Fibroblast of lung (primary cell): ENCODE results near the gene NYNRIN. TPM values are rescaled to one million over a fixed set of nuclear protein-coding genes. Genes with fewer than 3 reads are reported as not detected.

ENCODE experiments used
- DNase-seq, 2 donors: peaks; one replicate each; pipeline versions ENCODE4 v3.0.0 to v3.0.0-alpha.2; 2010; ENCODE audit warnings: low read depth in 2 of 2
- H2AFZ ChIP-seq: 2 replicates; pipeline ENCODE4 v1.5.1; 2012; ENCODE audit warnings: low read length, control low read depth, inconsistent platforms
- H3K27ac ChIP-seq: 2 replicates; pipeline ENCODE4 v1.5.1; 2011; ENCODE audit warnings: low read length, control low read depth; ENCODE audit not compliant: insufficient read depth
- H3K27me3 ChIP-seq: 2 replicates; pipeline ENCODE4 v1.5.1; 2011; ENCODE audit warnings: mild to moderate bottlenecking, low read length; ENCODE audit not compliant: control insufficient read depth, insufficient read depth
- H3K36me3 ChIP-seq: 2 replicates; pipeline ENCODE4 v1.5.1; 2011; ENCODE audit warnings: low read length; ENCODE audit not compliant: control insufficient read depth, insufficient read depth
- H3K4me1 ChIP-seq: 2 replicates; pipeline ENCODE4 v1.5.1; 2011; ENCODE audit warnings: low read length; ENCODE audit not compliant: control insufficient read depth, insufficient read depth; ENCODE audit errors: extremely low read depth
- H3K4me2 ChIP-seq: 2 replicates; pipeline ENCODE4 v1.5.1; 2011; ENCODE audit warnings: low read length, control low read depth; ENCODE audit not compliant: insufficient read depth; ENCODE audit errors: extremely low read depth
- H3K4me3 ChIP-seq, 4 experiments: fragments of 200-600 bp in 1 of 4; sonication (generic) in 1 of 4; replicated peaks in 1 of 4; 2 replicates each; pipeline ENCODE4 v1.5.1; 2011 to 2016; ENCODE audit warnings: low read length in 4 of 4, low read depth in 3 of 4, mild to moderate bottlenecking in 3 of 4, control low read depth in 2 of 4, inconsistent platforms in 1 of 4, mixed read lengths in 1 of 4; ENCODE audit not compliant: insufficient read depth in 1 of 4; ENCODE audit errors: control extremely low read depth in 1 of 4
- H3K79me2 ChIP-seq: 2 replicates; pipeline ENCODE4 v1.5.1; 2012; ENCODE audit warnings: mild to moderate bottlenecking, low read length, inconsistent platforms; ENCODE audit not compliant: control insufficient read depth, insufficient read depth
- H3K9ac ChIP-seq: 2 replicates; pipeline ENCODE4 v1.5.1; 2011; ENCODE audit warnings: mild to moderate bottlenecking, low read length, control low read depth; ENCODE audit not compliant: insufficient read depth
- H3K9me3 ChIP-seq: 2 replicates; pipeline ENCODE4 v1.5.1; 2012; ENCODE audit warnings: low read depth, low read length; ENCODE audit not compliant: control insufficient read depth, insufficient read depth
- H4K20me1 ChIP-seq: 2 replicates; pipeline ENCODE4 v1.5.1; 2011; ENCODE audit warnings: low read length; ENCODE audit not compliant: control insufficient read depth, insufficient read depth; ENCODE audit errors: extremely low read depth
- CTCF ChIP-seq, 2 donors: IDR thresholded peaks in 1 of 2; conservative IDR thresholded peaks in 1 of 2; 1 replicate in 1 of 2; 2 replicates in 1 of 2; pipeline ENCODE4 v1.5.1; 2011 to 2012; ENCODE audit warnings: low read length in 2 of 2, control low read depth in 1 of 2, inconsistent platforms in 1 of 2, low read depth in 1 of 2, mild to moderate bottlenecking in 1 of 2
- EZH2 ChIP-seq: IDR thresholded peaks from 2 replicates; pipeline ENCODE4 v1.5.1; 2012; ENCODE audit warnings: low read length, control low read depth, mild to moderate bottlenecking; ENCODE audit errors: missing control alignments
- polyA plus RNA-seq, 2 donors: library from polyadenylated mRNA; depleted of rRNA in 1 of 2; stranded (reverse) in 1 of 2; unstranded in 1 of 2; fragments of >200 nt; gene quantifications; 2 replicates each; pipeline ENCODE4 v1.2.1, GENCODE V29; 2011 to 2012; ENCODE audit warnings: missing spikeins in 1 of 2
- total RNA-seq: library from RNA; depleted of rRNA; stranded (reverse); fragments of >200 nt; gene quantifications from 2 replicates; pipeline ENCODE4 v1.2.1, GENCODE V29; 2014

The NYNRIN gene
- total and polyA plus RNA-seq, 2 donors (not counting 1 experiment from before 2014, with no cell fraction given), result 7.7 to 16.2 TPM

GRCh38 chr14:24356208-24356607 is 42.6 kb upstream of the NYNRIN start:
- H3K27me3 ChIP-seq, result no peaks in the 10 kb centered on the region
- no peak for DNase-seq

GRCh38 chr14:24360281-24360680 is 38.5 kb upstream of the NYNRIN start:
- DNase-seq, result no peak
- Histone ChIP-seq H3K4me1 (peaks cover 9% of the 10 kb centered on the region), H3K9me3 (no peaks in the 10 kb centered on the region), H3K36me3 (no peaks in the 10 kb centered on the region), H3K27ac (no peak overlapping the region), H2AFZ (no peak overlapping the region), H3K79me2 (no peaks in the 10 kb centered on the region), H4K20me1 (no peaks in the 10 kb centered on the region), H3K9ac (no peak overlapping the region), H3K4me2 (no peak overlapping the region), H3K4me3 (no peak overlapping the region), H3K27me3 (no peaks in the 10 kb centered on the region)
- TF ChIP-seq EZH2, result no peak
- TF ChIP-seq CTCF (conservative IDR thresholded peaks at IDR 0.05 in 1 of 2, IDR thresholded peaks at IDR 0.05 in 1 of 2; ENCODE audit: low read depth in 1 of 2, low read length in 2 of 2), result no peak

More at GRCh38 chr14:24356208-24356607, 42.6 kb upstream of the NYNRIN start:
- Histone ChIP-seq H3K4me1 (peaks cover 8% of the 10 kb centered on the region), H3K27ac (no peak overlapping the region), H3K79me2 (no peaks in the 10 kb centered on the region), H3K4me2 (no peak overlapping the region), H3K9ac (no peak overlapping the region), H3K36me3 (no peaks in the 10 kb centered on the region), H4K20me1 (no peaks in the 10 kb centered on the region), H3K9me3 (no peaks in the 10 kb centered on the region), H2AFZ (no peak overlapping the region), H3K4me3 (no peak overlapping the region)
- TF ChIP-seq CTCF (conservative IDR thresholded peaks at IDR 0.05 in 1 of 2, IDR thresholded peaks at IDR 0.05 in 1 of 2; ENCODE audit: low read depth in 1 of 2, low read length in 2 of 2), result no peak
- TF ChIP-seq EZH2, result no peak

- no peaks in the 10 kb centered on the region for H4K20me1 ChIP-seq
- TF ChIP-seq CTCF (conservative IDR thresholded peaks at IDR 0.05 in 1 of 2, IDR thresholded peaks at IDR 0.05 in 1 of 2; ENCODE audit: low read depth in 1 of 2, low read length in 2 of 2) (no peak), EZH2 (no peak)
- no peak overlapping the region for H3K4me2 ChIP-seq
- no peak overlapping the region for H3K9ac ChIP-seq
- DNase-seq, result no peak
- H3K27ac ChIP-seq, result no peak overlapping the region
- H3K9me3 ChIP-seq, result no peaks in the 10 kb centered on the region
- peaks cover 12% of the 10 kb centered on the region for H3K4me1 ChIP-seq
- H3K4me3 ChIP-seq, result no peak overlapping the region
- H3K79me2 ChIP-seq, result no peaks in the 10 kb centered on the region
- H3K36me3 ChIP-seq, result no peaks in the 10 kb centered on the region
- no peak overlapping the region for H2AFZ ChIP-seq
- no peaks in the 10 kb centered on the region for H3K27me3 ChIP-seq
Measured at GRCh38 chr14:24361326-24361725, 37.5 kb upstream of the NYNRIN start.
